Measurements from ENCODE around the gene MEGF11.

- TF ChIP-seq CTCF (IDR thresholded peaks at IDR 0.05) (no peak), POLR2A (IDR thresholded peaks at IDR 0.05) (no peak)
Observed at GRCh38 chr15:66246937-66247336, 6.6 kb downstream of the MEGF11 start.
